OCI-LY1 (cell line): ENCODE data around the gene METTL21C.

Experiments
- CTCF ChIP-seq: fragments of 200-600 bp; sonication (generic), shearing (Covaris generic); IDR thresholded peaks from 2 replicates; pipeline ENCODE4 v1.5.1; 2017; ENCODE audit warnings: mild to moderate bottlenecking, antibody characterized with exemption, low read length, moderate library complexity, mixed read lengths
- EZH2 ChIP-seq: fragments of 200-600 bp; sonication (generic), shearing (Covaris generic); IDR thresholded peaks from 2 replicates; pipeline ENCODE4 v1.8.0; 2017; ENCODE audit warnings: borderline replicate concordance, mixed run types, mild to moderate bottlenecking, antibody characterized with exemption, low read length, moderate library complexity, mixed read lengths

- TF ChIP-seq EZH2 (no peak), CTCF (no peak)
Observed at GRCh38 chr13:102693250-102693649, 1.6 kb downstream of the METTL21C start.
